GM06990 (cell line): ENCODE data around the gene C16orf74.
A peak's percentile ranks its signal among the peaks of the same experiment; 100 is the strongest.

Source experiments
- DNase-seq: peaks from one replicate; pipeline ENCODE4 v3.0.0-alpha.2; 2011; ENCODE audit not compliant: insufficient read length; ENCODE audit errors: extremely low read depth
- H3K27me3 ChIP-seq: replicated peaks from 2 replicates; pipeline ENCODE4 v1.6.0; 2011; ENCODE audit warnings: low read length; ENCODE audit not compliant: control insufficient read depth, insufficient read depth
- H3K36me3 ChIP-seq: 2 replicates; pipeline ENCODE4 v1.5.1; 2011; ENCODE audit warnings: low read length; ENCODE audit not compliant: control insufficient read depth, insufficient read depth
- H3K4me3 ChIP-seq: replicated peaks from 2 replicates; pipeline ENCODE4 v1.5.1; 2011; ENCODE audit warnings: low read depth, mild to moderate bottlenecking, control low read depth, low read length
- CTCF ChIP-seq: IDR thresholded peaks from 2 replicates; pipeline ENCODE4 v1.5.1; 2011; ENCODE audit warnings: low read length, control low read depth, mild to moderate bottlenecking, inconsistent platforms; ENCODE audit not compliant: insufficient read depth, poor library complexity, severe bottlenecking

Gene C16orf74

DNA sequence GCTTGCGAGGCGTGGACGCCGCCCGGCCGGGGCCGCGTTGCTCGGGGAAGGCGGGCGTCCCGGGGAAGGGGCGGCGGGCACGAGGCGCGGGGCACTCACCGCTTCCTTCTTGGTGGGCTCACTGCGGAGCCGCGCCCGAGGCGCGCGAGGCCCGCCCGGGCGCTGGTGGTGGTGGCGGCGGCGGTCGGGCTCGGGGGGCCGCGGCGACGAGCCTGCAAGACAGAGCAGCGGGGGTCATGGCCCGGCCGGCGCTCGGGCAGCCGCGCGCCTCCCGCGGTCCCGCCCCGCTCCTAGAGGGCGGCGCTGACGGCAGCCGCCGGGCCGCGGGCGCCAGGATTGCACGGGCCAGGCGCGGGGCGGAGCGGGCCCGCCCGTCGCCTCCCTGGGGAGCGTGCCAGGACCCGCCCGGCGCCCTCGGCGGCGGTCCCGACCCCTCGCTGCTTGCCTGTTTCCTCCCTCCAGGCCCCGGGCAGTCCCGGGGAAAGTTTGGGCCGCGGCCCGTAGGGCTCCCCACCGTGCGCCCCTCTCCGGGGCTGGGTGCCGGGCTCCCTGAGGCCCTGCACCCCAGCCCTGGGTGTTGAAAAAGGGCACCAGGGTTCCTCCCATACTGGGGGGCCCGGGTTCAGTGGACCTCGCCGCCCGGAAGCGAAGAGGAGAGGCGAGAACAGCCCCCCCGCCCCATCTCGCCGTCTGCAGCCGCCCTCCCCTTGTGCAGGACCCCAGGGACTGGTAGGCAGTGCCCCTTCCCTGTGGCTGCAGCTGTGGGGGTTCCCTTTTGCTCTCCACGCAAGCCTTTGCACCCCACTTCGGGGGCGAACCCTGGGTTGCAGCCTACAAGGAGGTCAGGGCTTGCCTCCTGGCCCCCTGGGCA is at the start of gene C16orf74:
Gene C16orf74 (minus strand): TSS at position 270 of the 871 bp plus-strand sequence. CDS start 15,879 bp downstream, outside the sequence.
- H3K27me3 ChIP-seq: no peaks in the 10 kb centered on the region
- TF ChIP-seq CTCF: no peak
- peak; percentile 68 for DNase-seq
- H3K36me3 ChIP-seq: no peaks in the 10 kb centered on the region; the same call in 1 of the 2 replicates
- H3K4me3 ChIP-seq: peak within 1 kb of the TSS; percentile 70

DNA sequence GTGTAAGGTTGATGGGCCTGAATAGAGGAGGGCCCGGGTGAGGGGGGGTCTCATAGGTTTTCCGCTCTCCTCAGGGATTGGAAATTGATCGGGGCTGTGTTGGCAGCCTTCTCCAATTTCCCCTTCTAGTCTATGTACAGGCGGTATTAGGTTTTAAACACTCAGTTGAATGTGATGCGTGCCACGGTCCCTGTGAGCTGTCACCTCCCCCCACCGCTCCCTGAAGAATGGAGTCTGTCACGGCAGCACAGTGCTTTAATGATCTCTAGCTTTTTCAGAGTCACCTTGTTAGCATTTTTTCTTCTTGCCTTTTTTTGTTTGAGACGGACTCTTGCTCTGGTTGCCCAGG is 49.4 kb upstream of the C16orf74 start:
- H3K4me3 ChIP-seq: peak overlapping the region; percentile 94
- no peaks in the 10 kb centered on the region for H3K27me3 ChIP-seq
- DNase-seq: no peak
- no peak for TF ChIP-seq CTCF
- peaks cover 19% of the 10 kb centered on the region for H3K36me3 ChIP-seq

- peak; percentile 92 for DNase-seq
- H3K4me3 ChIP-seq: peak within 1 kb of the TSS; percentile 94
- H3K36me3 ChIP-seq: peaks cover 15% of the 10 kb centered on the region
- H3K27me3 ChIP-seq: no peaks in the 10 kb centered on the region
- no peak for TF ChIP-seq CTCF
These were observed 48.8 kb upstream of the C16orf74 start, which contains the start of the genes COX4I1 and EMC8 for GRCh38 chr16:85799497-85800320. COX4I1 (plus strand) TSS chr16:85799695; CDS start chr16:85801206, 1,511 bp downstream. EMC8 (minus strand) TSS chr16:85799544; CDS start chr16:85799295, 249 bp downstream.

GRCh38 chr16:85798901-85799496 is 48.1 kb upstream of the C16orf74 start:
- Histone ChIP-seq H3K4me3 (peak overlapping the region; percentile 94), H3K36me3 (peaks cover 14% of the 10 kb centered on the region), H3K27me3 (no peaks in the 10 kb centered on the region)
- DNase-seq: peak; percentile 62
- TF ChIP-seq CTCF: peak; percentile 9

GRCh38 chr16:85798283-85798776 is 47.4 kb upstream of the C16orf74 start:
- Histone ChIP-seq H3K4me3 (peak overlapping the region; percentile 94), H3K36me3 (peaks cover 12% of the 10 kb centered on the region), H3K27me3 (no peaks in the 10 kb centered on the region)
- DNase-seq: no peak
- no peak for TF ChIP-seq CTCF
